AG04450 (cell line): ENCODE data around the gene SCTR. TPM values are rescaled to one million over a fixed set of nuclear protein-coding genes. Genes with fewer than 3 reads are reported as not detected.

ENCODE experiments used
- CTCF ChIA-PET: fragments of 300-600, 350-600 bp; formaldehyde crosslinking; extraction: SDS; loops from one replicate; lab custom pipeline; 2022; ENCODE audit warnings: antibody characterized with exemption, inconsistent platforms; lab: Charles Lee
- POLR2A ChIA-PET: fragments of 350-600 bp; formaldehyde crosslinking; extraction: SDS; loops from one replicate; lab custom pipeline; 2021; ENCODE audit warnings: antibody characterized with exemption, inconsistent platforms; lab: Yijun Ruan, JAX
- DNase-seq: peaks from one replicate; pipeline ENCODE4 v3.0.0-alpha.2; 2011; ENCODE audit warnings: low read depth, low spot score
- H3K27ac ChIP-seq: one replicate; pipeline ENCODE4 v1.5.1; 2012; ENCODE audit warnings: low read depth, low read length, control low read depth
- H3K27me3 ChIP-seq: one replicate; pipeline ENCODE4 v1.6.0; 2012; ENCODE audit warnings: low read length; ENCODE audit not compliant: control insufficient read depth, insufficient read depth
- H3K4me3 ChIP-seq: 2 replicates; pipeline ENCODE4 v1.5.1; 2011; ENCODE audit warnings: mild to moderate bottlenecking, low read depth, low read length, control low read depth
- H3K9me3 ChIP-seq: 2 replicates; pipeline ENCODE4 v1.5.1; 2012; ENCODE audit warnings: low read length; ENCODE audit not compliant: control insufficient read depth, insufficient read depth
- CTCF ChIP-seq: IDR thresholded peaks from 2 replicates; pipeline ENCODE4 v1.5.1; 2011; ENCODE audit warnings: low read depth, low read length, control low read depth, inconsistent platforms
- polyA plus RNA-seq: library from polyadenylated mRNA; depleted of rRNA; stranded (reverse); fragments of >200 nt; gene quantifications from 2 replicates; pipeline ENCODE4 v1.2.3, GENCODE V29; 2011

SCTR gene
- polyA plus RNA-seq, 1 experiment: not detected

- peaks cover 17% of the 10 kb centered on the region for H3K27me3 ChIP-seq
- ChIA-PET POLR2A (no interaction called here), CTCF (interaction anchor here (5.7 kb wide), 1 partner anchor 11 kb away, joined by 32 read pairs; no protein-coding TSS in a partner anchor)
- H3K9me3 ChIP-seq: no peaks in the 10 kb centered on the region
- H3K4me3 ChIP-seq: no peak overlapping the region
- no peak for TF ChIP-seq CTCF
- DNase-seq: no peak
- H3K27ac ChIP-seq: no peak overlapping the region
Observed at GRCh38 chr2:119487434-119488244, 36.6 kb downstream of the SCTR start.

GRCh38 chr2:119486886-119487285, 37.4 kb downstream of the SCTR start:
- DNase-seq: no peak
- Histone ChIP-seq H3K27ac (no peak overlapping the region), H3K9me3 (no peaks in the 10 kb centered on the region), H3K4me3 (no peak overlapping the region), H3K27me3 (peaks cover 17% of the 10 kb centered on the region)
- no peak for TF ChIP-seq CTCF
- ChIA-PET CTCF (interaction anchor here (5.7 kb wide), 1 partner anchor 10 kb away, joined by 32 read pairs; no protein-coding TSS in a partner anchor), POLR2A (no interaction called here)

- peaks cover 17% of the 10 kb centered on the region for H3K27me3 ChIP-seq
- no peak overlapping the region for H3K27ac ChIP-seq
- no peak overlapping the region for H3K4me3 ChIP-seq
- H3K9me3 ChIP-seq: no peaks in the 10 kb centered on the region
- POLR2A ChIA-PET: no interaction called here
- CTCF ChIA-PET: interaction anchor here (5.7 kb wide), 1 partner anchor 10 kb away, joined by 32 read pairs; no protein-coding TSS in a partner anchor
- DNase-seq: no peak
- no peak for TF ChIP-seq CTCF
Observed at GRCh38 chr2:119486196-119486827, 38.0 kb downstream of the SCTR start.

- no peaks in the 10 kb centered on the region for H3K9me3 ChIP-seq
- H3K27me3 ChIP-seq: peaks cover 17% of the 10 kb centered on the region
- no peak for TF ChIP-seq CTCF
- no peak overlapping the region for H3K4me3 ChIP-seq
- H3K27ac ChIP-seq: no peak overlapping the region
- no peak for DNase-seq
- ChIA-PET POLR2A (no interaction called here), CTCF (interaction anchor here (5.7 kb wide), 1 partner anchor 9 kb away, joined by 32 read pairs; no protein-coding TSS in a partner anchor)
Observed at GRCh38 chr2:119485336-119486110, 38.8 kb downstream of the SCTR start.
